Subcutaneous preadipocyte (primary cell): ENCODE results near the gene MPO. TPM values are rescaled to one million over a fixed set of nuclear protein-coding genes. Genes with fewer than 3 reads are reported as not detected.

ENCODE experiments used
- total RNA-seq: library from RNA; depleted of rRNA; stranded (reverse); fragments of >200 nt; gene quantifications from 2 replicates; pipeline ENCODE4 v1.2.3, GENCODE V29; 2012

The MPO gene, protein sequence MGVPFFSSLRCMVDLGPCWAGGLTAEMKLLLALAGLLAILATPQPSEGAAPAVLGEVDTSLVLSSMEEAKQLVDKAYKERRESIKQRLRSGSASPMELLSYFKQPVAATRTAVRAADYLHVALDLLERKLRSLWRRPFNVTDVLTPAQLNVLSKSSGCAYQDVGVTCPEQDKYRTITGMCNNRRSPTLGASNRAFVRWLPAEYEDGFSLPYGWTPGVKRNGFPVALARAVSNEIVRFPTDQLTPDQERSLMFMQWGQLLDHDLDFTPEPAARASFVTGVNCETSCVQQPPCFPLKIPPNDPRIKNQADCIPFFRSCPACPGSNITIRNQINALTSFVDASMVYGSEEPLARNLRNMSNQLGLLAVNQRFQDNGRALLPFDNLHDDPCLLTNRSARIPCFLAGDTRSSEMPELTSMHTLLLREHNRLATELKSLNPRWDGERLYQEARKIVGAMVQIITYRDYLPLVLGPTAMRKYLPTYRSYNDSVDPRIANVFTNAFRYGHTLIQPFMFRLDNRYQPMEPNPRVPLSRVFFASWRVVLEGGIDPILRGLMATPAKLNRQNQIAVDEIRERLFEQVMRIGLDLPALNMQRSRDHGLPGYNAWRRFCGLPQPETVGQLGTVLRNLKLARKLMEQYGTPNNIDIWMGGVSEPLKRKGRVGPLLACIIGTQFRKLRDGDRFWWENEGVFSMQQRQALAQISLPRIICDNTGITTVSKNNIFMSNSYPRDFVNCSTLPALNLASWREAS
- under 0.01 TPM in 1 of 2 replicates, not detected in the other for total RNA-seq

DNA sequence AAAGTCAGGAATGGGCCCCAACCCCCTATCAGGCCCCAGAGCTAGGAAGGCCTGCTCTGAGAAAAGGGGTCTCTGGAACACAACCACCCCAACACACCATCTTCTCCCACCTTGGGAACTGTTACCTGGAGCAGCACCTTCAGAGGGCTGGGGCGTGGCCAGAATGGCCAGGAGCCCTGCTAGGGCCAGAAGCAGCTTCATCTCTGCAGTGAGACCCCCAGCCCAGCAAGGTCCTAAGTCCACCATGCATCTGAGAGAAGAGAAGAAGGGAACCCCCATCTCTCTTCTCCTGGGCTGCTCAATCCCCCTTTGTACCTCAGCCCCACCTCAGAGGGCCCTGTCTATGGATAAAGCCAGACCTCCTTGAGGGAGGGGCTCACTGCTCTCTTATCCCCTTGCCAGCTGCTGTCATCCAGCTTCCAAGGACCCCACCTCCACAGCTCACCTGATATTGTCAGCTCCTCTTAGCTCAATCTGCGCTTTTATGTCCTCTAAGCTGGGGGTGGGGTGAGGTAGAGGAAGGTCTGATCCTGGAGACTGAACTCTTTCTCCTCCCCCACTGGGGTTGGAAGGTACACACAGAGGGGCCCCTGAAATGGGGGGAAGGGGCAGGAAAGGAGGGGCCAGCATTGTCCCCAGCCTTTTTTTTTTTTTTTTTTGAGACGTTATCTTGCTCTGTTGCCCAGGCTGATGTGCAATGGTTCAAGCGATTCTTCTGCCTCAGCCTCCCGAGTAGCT is at the start of gene MPO:
TSS of gene MPO (minus strand) at position 456 of the 738 bp plus-strand sequence. CDS start at position 279, 177 bp downstream.

DNA sequence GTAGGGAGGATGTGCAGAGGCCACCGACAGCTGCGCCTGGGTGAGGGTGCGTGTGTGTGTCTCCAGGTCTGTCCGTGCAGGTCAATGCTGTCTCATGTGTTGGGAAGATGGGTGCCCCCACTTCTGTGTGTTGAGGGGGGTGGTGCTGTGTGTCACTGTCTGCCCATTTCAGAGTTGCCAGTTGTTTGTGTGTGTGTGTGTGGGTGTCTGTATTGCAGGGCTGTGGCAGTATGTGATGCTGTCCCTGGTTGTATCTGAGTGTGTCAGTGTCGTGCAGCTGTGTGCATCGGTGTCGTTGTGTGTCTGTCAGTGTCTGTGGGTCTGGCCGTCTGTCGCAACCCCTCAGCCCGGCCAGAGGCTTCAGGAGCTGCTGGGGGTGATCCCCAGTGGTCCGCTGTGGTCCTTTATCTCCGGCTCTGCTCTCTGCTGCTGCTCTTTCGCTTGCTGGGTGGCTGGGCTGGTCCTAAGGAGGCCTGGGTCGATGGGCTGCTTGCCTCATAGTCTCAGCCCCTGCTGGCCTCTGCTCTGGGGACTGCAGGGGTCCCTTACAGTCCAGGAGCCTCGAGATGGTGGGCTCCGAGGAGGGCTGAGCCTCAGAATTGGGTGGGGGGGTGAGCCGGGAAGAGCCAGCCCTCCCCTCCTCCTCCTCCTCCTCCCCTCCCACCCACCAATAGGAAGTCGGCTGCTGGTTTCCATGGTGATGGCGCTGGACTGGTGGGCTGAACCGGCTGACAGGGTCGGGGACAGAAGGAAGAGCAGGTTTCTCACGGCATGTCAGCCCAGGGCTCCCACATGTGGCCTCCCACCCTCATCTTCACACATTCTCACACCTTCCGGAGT is 47.7 kb upstream of the MPO start, which contains the start of gene TSPOAP1:
TSS of gene TSPOAP1 (minus strand) at position 601 of the 840 bp plus-strand sequence. CDS start 875 bp downstream, outside the sequence.

DNA sequence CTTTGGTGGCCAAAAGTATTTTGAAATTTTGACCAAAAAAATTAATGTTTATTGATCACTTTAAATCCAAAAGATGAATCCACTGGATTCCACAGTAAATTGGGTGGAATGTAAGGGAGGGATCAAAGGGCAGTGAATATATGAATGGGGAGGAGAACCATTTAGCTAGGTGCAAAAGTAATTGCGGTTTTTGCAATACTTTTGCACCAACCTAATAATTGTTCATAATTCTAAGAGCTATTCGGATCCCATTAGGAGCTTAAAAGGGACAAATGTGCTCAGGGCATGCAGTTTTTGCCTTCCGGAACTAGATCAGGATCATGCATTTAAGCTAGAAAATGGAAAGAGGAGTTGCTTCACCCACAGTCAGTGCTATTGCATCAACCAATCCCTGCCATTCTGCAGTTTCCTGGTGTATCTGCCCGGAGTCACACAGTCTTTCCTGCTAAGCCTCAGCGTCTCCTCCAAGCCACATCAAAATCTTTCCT is 42.5 kb downstream of the MPO start, which contains the start of gene LPO:
TSS of gene LPO (plus strand) at position 438 of the 488 bp plus-strand sequence. CDS start 4,396 bp downstream, outside the sequence.

Other genes starting within 250 kb of the MPO start
- gene DYNLL2, start 197.5 kb downstream of the MPO start, total RNA-seq = 7.0 and 9.0 TPM in 2 replicates
- gene OR4D1, start 132.6 kb downstream of the MPO start, total RNA-seq = not detected in 2 replicates
- gene OR4D2, start 114.0 kb downstream of the MPO start, total RNA-seq = not detected in 2 replicates
- gene EPX, start 88.2 kb downstream of the MPO start, total RNA-seq = not detected in 2 replicates
- 10.7 and 10.9 TPM in 2 replicates for gene MKS1, start 61.7 kb downstream of the MPO start, total RNA-seq
- not detected in 2 replicates for gene LPO, start 42.4 kb downstream of the MPO start, total RNA-seq
- under 0.01 TPM in 1 of 2 replicates, not detected in the other for gene TSPOAP1, start 47.9 kb upstream of the MPO start, total RNA-seq
- 41.1 and 44.8 TPM in 2 replicates for gene SUPT4H1, start 71.3 kb upstream of the MPO start, total RNA-seq
- gene RNF43, start 136.6 kb upstream of the MPO start, total RNA-seq = under 0.01 TPM in 2 replicates
- under 0.01 TPM in 1 of 2 replicates, not detected in the other for gene HSF5, start 207.5 kb upstream of the MPO start, total RNA-seq
- gene MTMR4, start 233.7 kb upstream of the MPO start, total RNA-seq = 40.1 and 64.3 TPM in 2 replicates